T-helper 1 cell (primary cell): ENCODE data around the gene DAPK2.

Experiments
- DNase-seq, 5 donors: peaks; one replicate each; pipeline ENCODE4 v3.0.0-alpha.2; 2012 to 2020

Gene DAPK2

DNA sequence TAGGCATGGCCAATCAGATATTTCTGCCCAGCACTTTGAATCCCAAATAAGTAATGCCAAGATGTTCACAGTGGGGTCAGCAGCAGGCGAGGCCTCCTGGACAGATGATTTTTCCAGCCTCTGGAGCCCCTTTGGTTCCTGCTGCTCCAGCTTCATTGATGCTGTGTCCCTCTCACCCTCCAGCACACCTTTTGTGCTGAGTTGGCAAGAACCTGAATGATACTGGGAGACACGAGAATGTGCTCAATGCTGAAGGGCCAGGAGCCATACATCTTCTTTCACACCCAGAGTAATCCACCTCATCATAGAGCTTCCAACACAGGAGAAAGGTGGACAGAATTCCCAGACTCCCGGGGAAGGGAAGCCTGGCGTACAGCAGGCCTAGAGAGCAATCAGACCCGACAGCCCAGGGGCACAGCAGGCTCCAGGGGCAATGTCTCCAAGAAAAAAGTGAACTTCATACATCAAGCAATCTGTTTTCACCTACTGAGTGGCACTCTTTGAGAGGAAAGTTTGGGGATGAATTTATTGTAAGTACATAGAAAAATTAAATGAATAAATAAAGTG, 6.7 kb upstream of the DAPK2 start:
- no peak for DNase-seq

DNA sequence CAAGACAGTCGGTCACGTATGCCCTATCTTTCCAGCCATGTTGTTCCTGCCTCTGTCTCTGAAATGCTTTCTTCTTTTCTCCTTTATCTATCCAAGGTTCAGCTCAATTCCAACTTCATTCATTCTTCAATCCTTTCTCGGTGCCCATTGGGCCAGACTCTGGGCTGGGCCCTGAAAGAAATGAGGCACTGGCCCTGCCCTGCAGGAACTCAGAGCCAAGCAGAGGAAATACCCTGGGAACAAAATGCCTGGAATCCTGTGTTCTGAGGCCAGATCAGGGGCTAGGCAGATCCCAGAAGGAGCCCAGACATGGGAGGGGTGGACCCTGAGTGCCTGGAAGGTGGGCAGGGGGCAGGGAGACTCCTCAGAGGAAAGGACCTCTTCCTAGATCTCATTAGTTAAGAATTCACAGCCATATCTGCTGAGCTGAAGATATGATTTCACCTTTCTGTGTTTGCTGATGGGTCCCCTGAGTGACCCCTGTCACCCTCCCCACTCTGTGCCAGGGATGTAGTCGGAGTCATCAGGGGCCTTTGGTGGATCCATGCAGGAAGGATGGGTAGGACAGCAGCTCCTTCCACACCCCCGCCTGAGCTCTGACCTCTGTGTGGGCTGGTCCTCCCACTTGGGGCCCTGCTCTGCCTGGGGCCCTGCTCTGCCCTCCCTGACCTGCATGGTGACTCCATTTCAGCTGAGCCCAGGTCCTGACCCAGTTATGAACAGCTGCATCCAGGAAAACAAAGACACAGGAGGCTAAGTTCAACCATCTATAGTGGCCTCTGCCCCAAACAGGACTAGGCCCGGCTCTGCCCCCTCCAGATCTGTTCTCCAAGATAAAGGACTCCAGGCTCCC, 5.3 kb upstream of the DAPK2 start:
- DNase-seq: no peak

DNA sequence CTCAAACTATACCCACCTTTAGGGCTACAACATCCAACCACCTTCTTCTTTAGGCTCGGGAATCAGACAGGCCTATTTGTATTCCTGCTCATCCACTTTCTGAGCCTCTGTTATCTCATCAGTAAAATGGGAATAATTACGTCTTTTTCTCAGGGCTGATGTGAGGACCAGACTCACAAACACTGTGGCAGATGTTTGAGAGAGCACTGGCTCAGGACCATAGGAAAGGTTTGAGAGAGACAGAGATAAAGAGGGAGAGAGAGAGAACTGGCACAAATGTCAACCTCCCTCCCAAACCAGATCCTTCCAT, 4.8 kb upstream of the DAPK2 start:
- DNase-seq: no peak

DNA sequence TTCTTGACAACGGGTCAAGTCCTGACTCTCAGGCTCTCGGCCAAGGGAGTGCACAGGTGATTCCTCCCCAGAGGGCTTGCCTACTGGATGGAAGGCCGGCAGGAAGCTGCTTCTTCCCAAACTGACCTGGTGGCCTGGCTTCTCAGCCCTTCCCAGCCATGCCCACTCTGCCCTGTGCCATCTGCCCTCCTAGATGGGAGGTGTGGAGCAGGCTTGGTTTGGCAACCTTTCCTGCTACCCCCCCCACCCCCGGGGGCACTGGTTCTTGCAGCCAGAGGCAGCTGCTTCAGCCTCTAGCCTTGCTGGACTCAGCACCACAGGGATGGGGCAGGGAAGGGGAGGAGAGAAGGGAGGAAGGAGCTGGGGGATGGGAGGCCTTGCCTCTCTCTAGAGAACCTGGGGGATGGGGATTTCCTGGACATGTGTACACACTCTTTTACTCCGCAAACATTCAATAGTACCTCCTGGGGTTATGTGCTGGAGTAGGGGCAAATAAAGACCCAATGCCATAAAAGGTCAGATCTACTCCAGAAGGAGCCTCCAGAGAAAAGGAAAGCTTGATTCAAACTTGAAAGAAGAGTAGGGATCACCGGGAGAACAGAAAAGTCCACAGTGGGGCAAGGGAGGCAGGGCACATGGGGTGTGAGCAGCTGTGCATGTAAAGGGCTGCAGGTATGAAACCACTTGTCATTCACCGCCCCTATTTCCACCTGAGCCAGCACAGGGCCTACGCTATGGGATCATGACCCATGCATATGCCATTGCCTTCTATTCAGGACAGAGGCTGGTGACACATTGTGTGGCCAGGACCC, 4.2 kb upstream of the DAPK2 start:
- no peak for DNase-seq

DNA sequence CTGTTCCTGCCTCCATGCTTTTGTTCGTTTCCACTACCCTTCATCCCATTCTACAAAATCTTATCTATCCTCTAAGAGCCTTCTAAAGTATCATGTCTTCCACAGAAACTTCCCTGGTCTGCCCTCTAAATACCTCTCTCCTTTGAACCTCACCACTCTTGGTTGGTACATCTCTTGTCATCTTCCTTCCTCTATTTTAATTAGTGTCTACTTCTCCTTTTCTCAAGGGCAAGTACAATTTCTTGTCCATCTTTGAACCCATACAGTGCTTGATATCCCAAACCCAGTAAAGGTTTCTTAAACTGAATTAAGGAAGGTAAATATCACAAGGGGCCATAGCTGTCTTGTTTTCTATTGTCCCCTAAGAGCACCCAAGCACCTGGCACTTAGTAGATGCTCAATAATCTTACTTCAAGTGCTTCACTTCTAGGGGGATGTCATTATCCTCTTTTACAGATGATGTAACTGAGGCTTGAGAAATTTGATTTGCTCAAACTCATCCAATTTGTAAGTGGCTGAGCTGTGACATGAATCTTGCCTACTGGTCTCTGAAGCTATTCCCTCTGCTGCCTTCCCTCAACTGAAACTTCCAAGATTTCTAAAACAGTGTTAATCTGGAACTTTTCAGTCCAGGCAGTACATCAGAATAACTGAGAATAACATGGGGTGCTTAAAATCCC, 2.6 kb upstream of the DAPK2 start:
- no peak for DNase-seq

DNA sequence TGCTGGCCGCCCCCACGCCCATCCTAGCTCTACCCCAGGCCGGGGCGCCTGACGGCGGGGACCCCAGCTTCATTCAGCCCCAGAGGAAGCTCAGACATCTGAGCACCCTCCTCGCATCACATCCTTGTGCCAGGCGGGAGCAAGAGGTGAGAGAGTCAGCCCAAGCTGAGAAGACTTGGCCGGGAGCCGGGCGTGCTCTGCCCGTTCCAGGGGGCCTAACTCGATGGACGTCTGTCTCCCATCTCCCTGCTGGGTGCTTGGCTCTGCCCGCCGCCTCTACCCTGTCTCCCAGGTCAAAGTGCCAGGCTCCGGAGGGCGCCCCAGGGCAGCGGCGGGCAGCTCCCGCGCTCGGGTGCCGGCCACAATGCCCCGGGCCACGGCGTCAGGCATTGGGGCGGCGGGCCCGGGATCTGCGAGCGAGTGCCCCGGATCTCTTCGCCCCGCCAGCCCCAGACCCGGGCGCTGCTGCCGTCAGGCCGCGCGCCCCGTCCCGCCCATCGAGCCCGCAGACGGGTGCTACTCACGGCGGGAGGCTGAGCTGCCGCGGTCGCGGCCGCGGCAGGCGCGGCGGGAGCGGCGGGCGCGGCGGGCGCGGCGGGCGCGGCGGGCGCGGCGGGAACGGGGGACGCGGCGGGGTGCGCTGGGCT, 388 bp downstream of the DAPK2 start:
- peak in 1 of 5 donors; percentile 3 for DNase-seq

DNA sequence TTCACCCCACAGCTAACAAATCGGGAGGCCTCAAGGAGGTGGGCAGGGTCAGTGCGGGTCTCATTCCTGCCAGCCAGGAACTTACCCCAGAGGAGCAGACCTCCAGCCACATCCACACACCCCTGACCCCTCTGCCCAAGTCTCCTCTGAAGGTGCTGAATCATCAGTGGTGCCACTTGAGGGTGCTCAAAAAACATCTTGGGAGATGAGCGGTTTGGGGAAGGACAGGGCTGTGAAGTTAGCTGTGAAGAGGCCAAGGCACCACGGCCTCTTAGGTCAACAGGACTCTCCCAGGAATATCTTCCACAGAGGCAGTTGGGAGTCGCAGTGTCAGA, 1.2 kb downstream of the DAPK2 start:
- no peak for DNase-seq

DNA sequence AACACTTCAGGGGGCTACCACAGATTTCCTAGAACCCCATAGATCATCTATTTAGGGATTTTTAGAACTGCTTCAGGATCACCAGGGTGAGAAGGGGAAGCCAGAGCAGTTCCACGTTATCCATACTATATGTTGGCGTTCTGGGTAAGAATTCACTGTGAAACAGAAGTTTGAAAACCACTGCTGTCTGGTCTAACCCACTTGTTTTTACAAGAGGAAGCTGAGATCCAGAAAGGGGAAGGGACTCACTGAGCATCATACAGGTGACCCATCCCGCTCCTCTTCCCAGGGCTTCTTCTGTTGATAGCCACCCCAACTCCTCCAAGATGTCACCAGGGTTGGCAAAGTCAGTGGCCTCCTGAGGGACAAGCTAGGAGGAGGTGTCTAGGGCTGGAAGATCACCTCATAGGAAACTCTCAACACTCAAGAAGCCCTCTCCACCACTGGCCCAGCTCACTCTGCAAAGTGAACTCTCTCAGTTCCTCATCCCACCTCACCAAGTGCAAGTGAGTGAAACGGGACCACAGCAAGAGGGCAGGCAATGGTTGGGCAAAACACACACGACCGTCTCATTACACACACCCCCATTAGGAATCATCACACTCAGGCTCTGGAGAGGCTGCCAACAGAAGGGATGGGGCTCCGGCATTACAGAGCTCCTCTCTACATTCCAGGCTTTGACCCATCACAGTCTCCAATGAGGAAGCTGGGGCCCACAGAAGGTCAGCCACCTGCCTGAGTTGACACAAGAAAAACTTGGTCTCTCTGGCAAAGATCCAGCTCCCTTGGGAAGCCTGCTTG, 1.8 kb downstream of the DAPK2 start:
- DNase-seq: no peak

DNA sequence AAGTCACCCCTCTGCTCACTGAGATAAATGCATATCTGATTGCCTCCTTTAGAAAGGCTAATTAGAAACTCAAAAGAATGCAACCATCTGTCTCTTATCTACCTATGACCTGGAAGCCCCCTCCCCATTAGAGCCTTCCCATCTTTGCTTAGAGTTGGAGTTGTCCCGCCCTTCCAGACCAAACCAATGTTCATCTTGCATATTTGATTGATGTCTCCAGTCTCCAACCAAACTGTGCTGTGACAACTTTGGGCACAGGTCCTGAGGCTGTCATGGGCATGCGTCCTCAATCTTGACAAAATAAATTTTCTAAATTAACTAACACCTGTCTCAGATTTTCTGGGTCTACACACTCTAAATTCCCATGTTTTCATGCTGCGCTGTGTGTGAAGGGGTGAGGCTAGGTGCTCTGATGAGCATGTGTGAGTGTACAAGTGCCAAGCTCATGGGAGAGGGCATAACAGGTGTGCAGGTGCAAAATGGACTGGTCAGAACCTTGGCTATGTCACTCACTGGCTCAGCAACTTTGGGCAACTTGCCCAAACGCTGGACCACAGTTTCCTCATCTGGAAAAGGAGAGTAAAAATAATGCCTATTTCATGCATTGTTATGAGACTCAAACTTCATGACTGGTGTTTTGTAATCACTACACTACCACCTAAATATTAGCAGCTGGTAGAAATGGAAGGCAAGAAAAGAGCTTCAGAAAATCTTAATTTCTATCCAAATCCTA, 7.2 kb downstream of the DAPK2 start:
- DNase-seq: no peak

DNA sequence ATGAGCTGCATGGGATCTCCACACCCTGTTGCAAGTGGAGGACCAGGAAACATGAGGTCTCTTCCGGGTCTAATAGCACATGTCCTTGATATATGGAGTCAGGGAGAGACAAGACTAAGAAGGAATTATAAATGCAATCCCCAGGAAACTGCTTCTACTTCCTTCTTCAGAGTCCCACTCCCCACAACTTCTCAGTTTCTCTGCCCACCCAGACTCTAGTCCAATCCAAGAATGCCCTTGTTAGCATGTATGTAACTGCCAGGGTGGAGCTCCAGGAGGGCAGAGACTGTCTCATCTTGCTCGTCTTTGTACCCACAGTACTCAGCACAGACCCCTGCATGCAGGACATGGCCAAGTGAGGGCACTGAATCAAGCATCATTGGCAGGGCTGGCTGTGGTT, 8.3 kb downstream of the DAPK2 start:
- no peak for DNase-seq

DNA sequence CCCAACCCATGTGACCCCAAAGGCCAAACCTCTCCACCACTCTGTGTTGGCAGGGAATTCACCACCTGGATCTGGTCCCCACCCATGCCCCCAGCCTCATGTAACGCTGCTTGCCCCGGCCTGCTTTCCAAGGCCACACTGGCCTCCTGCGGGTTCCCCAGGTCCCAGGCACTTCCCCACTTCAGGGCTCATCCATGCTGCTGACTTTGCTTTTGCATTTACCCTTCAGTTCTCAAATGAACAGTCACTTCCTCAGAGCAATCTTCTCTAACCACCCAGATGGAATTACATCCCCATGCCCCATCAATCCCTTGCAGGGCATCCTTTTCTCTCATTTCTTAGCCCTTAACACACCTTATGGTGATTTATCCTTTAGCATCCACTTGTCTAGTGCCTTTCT, 9.2 kb downstream of the DAPK2 start:
- DNase-seq: no peak

DNA sequence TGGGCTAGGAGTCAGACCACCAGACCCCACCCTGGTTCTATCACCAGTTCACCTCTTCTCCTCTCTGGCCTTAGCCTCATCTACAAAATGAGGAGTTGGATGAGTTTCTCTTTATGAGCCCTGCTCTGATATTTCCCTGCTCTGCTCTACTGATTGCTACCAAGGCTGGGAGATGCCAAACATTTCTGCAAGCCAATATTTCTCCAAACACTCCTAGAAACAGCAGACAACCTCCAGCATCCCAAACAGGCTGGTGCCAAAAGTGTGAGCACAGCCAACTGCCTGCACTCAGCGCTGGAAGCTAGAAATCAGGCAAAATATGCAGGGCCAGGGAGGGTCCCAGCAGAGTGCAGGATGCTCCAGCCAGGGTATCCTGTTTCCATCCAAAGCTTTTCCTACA, 10.8 kb downstream of the DAPK2 start:
- DNase-seq: no peak

DNA sequence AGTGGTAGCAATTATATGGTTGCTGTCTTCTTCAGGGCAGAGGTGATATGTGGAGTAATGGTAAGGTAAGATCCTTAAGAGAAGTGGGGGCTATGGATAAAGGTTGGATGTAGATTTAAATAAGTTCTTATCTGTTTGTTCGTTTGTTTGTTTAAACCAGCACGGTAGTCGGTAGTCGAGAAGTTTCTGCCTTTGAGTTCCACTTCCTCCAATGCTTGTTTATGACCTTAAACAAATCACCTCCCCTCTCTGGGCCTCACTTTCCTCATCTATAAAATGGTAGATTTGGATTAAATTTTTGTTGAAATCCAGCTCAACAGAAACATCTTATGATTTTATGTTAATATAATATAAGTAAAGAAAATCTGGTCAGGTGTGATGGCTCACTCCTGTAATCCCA, 11.8 kb downstream of the DAPK2 start:
- no peak for DNase-seq

DNA sequence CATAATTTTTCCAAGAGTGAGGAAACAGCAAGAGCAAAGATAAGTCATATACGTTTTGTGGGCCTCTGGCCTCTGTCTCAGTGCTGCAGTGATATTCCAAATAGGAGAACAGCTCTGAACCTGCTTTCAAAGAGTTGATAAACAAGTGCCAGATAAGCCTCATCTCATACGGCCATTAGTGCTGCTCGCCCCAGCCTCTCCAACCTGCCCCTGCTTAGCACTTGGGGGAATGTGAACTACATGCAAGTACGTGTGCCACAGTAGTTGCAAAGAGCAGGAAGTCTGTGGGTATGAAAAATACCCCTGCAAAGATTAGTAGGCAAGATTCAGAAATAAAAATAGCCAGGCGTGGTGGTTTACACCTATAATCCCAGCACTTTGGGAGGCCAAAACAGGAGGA, 14.0 kb downstream of the DAPK2 start:
- no peak for DNase-seq

DNA sequence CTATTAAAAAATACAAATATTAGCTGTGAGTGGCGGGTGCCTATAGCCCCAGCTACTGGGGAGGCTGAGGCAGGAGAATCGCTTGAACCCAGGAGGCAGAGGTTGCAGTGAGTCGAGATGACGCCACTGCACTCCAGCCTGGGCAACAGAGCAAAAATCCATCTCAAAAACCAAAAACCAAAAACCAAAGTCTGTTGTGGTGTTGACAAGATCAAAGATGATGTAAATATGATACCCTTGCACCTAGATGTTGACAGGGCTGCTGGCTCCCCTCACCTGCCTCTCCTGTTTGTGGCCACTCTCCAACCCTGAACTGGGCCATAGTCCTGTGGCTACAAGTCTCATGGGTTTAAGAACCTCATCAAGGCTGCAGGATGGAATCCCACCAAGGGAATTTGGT, 16.2 kb downstream of the DAPK2 start:
- DNase-seq: no peak

DNA sequence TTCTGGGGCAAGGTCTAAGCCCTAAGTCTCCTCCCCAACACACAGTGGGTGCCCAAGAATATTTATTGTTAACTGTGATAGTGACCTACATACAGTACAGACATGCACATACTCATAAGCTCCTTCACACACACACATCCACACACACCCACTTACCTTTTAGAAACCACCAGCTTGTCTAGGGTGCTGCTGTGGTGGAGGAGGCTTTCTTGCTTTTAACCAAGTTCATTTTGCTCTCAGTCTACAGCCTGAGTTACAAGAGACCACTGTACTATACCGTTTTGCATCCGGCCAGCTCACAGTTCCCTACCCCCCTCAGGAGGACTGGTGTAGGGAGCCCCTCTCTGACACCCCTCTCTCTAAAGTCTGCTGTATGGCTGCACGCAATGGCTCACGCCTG, 16.7 kb downstream of the DAPK2 start:
- DNase-seq: no peak

DNA sequence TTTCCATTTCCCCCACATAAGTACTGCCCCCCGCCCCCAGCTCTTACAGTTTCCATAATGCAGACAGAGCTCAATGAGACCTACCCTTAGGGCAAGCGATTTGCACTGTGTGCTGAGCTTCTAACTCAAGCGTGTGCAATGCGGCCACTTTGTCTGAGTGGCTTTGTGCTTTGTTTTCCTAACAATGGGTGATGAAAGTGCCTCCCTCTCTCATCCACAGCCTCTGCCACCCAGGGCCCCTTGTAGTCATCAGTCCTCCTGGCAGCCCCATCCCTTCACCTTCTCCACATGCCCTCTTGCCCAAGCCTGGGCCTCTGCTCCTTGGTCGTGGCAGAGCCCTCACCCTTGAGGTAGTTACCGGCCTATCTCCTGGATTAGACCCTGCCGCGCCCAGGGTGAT, 17.2 kb downstream of the DAPK2 start:
- no peak for DNase-seq

DNA sequence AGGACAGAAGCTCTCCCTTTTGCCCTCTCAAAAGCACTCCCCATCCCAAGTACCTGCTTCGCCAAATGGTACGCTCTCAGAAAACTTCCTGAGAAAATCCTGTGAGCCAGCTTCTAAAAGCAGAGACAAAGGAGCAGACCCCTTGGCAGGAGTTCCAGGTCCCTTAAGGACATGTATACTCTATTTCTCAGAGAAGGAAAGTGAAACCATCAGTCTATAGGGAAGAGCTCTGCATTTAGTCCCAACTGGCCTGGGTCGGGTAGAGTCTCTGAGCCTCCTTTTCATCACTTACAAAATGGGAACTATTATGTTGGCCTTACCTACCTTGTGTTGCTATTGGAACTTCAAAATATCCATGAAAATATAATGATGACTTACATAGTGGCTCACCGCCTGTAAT, 19.7 kb downstream of the DAPK2 start:
- no peak for DNase-seq

DNA sequence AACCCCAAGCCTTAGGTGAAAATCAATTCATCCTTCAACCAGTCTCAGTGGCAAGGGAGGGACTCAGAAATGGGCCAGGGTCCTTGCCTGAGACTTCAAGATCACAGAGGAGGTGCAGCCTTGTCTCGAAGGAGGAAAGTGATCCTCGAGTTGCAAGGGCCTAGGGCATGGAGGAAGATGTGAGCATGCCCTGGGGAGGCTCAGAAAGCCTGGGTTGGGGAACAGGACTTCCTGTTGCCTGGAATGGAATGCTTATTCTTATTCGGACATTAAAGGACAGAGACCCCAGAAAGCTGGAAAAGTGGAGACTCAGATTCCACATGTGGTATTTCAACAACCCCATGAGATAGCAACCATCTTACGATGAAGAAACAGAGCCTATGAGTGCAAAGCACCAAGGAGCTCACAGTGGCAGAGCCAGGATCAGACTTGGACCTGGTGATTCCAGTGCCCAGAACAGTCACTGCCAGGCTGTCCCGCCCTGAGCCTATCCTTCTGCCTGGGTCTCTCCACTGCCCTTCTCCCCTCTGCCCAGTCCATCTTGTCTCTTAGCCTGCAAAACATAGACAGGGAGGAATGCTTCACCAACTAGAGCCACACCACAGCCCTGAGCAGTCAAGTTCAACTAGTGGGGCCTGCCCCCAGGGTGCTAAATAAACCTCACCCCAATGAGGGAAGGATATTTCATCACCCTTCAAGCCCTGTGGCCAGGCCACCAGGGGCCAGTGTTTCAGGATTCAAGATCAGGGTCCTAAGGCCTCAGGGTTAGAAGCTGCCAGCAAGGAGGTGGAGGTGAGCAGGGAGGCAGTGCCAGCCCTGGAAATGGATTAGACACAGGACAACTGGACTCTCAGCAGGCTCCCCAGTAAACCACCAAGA, 21.9 kb downstream of the DAPK2 start:
- peak in 1 of 5 donors; percentile 31 for DNase-seq

DNA sequence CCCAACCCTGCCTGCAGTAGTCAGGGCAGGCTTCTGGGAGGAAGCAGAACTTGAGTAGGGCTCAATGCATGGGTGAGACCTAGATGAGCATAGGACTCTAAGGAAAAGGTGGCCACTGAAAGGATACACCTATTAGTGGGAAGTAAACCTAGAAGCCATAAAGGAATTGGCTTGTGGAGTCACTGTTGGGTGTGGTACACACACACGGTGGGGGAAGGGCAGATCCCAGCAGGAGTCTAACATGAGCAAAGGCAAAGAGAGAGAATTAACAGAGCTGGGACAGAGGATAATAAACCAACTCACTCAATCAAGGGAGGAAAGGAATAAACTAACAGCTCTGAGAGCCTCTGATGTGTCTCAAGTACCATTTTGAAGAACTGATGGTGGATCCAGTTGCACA, 23.1 kb downstream of the DAPK2 start:
- no peak for DNase-seq
